GM19035 (cell line): ENCODE measurements around the gene TTC7B.

ENCODE experiments used
- ATAC-seq: cut with Tn5 transposase; IDR thresholded peaks from one replicate; pipeline ENCODE4 v1.9.1; 2021; ENCODE audit not compliant: unreplicated experiment

The TTC7B gene

DNA sequence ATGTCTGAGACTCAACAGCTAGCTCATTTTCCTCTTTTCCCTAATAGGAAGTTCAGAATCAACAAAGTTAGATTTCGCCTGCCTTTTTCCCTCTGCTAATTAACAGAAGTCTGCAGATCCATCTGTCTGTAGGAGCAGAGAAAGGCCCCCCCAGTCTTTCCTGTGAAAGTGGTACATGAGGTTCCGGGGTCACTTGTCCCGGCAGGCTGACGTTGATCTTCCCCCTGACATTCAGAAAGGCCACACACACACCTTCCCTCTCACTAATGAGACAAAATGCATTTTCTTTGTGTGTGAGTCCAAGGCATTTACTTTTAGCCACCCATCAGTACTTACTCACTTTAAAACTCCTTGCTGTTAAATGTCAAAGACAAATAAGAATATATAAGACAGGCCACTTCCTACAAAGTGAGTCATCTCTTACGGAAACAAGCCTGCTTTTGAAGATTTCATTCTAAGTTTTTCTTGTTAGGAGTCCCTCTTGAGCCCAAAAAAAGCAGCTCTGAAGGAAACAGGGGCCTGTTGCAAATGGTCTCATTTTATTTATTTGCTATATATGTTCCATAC is 138.7 kb downstream of the TTC7B start:
- ATAC-seq: no peak

DNA sequence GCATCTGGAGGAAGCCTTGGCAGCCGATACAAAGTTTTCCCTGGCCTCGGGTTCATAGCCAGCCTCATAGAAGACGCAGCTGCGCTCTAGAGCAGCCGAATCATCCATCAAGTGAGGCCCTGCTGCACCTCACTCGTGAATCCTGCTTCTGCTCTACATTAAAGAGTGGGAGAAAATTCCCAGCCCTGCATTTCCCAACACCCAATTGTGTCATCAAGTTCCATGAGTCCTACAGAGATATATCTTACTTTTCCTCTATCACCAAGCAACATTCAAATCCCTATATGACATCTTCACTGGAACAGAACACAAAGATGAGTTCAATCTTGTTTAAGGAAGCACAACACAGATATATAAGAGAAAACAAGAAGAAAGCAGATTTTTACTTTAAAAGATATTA is 139.3 kb downstream of the TTC7B start:
- no peak for ATAC-seq

DNA sequence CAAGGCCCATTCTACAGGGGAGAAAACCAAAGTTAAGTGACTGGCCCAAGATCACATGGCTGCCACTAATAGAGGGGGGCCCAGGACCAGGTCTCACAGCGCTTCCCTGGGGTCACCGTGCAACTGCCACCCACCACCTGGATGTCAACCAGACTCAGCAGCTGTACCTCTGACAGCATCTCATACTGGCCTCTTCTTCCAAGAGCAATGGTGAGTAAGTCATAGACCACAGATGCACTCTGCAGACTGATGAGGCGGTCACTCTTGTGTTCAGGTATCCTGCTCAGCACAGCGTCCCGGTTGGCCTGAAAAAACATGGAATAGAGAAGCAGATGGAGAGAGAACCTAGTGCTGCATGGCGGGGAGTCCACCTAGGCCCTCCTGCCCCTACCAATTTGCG is 139.9 kb downstream of the TTC7B start:
- ATAC-seq: no peak

DNA sequence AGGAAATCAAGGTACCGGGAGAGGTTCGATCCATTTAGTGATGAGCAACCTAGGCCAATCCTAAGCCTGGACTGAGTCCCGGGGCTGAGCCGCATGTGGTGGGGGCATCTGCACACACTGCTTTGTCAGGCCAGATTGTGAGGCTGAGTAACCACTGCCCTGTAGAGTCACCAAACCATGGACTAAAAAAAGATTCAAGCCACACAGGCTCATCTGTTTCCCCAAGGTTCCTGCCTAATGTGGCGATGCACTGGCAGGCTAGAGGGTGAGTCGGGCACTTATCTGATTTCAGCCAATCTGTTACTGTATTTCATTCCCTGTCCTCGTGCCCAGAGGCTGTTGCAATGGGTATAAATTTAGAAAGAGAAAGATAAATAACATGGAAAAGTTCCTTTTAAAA is 140.8 kb downstream of the TTC7B start:
- ATAC-seq: no peak

DNA sequence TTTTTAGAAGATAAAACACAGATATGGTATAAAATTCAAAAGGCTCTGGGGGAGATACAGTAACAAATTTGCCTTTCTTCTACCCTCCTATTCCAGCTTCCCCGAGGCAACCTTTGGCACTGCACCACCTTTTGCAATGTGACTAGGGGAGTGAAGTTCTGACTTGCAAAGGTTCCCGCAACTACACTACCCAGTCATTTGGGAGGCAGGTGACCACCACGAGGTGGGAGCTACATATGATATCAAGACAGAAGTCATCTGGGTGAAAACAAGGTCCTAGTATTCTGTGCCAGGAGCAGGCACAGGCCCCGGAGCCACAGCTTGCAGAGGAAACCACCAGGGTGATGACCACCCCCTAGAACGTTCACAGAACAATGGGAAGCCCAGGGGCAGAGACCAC is 141.5 kb downstream of the TTC7B start:
- ATAC-seq: no peak

DNA sequence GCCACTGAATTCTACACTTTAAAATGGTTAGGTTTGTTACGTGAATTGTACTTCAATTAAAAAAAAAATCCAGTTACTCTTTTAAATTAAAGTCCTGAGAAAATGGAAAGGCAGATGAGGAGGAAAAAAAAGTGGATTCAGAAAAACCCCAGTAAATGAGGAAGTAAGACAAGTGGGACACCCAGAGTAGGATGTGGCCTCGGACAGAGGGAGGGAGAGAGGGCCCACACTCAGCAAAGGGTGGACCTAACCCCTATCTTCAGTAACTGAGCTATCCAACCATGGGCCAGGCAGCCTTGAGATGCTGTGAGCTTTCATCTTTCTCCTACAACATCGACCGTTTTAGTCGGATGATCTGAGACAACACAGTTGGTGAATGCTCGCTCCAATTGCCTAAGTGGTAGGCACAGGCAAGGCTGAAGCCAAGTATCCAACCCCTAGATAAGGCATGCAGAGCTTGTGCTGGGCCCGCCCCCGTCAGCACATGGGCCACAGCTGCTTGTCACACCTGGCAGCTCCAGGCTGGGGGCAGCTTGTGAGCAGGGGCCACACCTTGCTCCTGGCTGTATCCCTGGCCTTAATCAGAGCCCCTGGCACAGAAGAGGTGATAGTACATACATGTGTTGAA is 142.1 kb downstream of the TTC7B start:
- no peak for ATAC-seq

DNA sequence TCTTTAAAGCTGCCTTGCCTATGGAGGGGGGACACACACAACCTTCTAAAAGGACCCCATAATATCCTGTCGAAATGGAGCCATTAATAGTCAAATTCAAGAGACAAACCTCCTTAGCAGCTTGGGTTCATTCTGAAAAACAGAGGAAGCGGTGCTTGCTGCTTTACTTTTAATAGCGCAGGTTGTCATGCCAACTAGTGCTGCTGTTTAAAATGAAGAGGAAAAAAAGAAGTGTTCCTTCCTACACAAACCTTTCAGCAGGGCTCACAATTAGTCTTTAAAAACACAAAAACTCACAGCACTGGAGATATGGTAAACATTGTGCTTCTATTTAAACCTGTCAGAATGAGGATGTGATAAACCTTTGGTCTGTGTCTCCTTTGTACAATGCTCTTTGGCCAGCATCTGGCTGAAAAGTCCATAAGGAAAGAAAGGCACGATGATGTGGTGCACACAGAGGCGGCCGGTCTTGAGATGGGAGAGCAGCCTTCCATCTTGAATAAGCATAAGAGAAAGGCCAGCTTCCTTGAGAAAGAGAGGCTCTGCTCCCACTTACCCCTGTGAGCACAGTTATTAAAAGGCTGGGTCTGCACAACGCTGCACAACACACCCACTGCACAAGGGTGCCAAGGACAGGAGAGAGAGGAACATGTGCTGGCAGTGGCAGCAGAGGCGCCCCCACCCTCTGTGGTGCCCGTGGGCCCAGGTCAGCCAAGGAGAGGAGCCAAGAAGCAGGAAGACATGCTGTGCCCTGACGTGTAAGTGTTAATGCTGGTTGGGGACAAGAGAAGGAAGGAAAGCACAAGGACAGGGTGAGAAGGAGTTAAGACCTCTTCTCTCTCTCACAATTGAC is 144.6 kb downstream of the TTC7B start:
- no peak for ATAC-seq

DNA sequence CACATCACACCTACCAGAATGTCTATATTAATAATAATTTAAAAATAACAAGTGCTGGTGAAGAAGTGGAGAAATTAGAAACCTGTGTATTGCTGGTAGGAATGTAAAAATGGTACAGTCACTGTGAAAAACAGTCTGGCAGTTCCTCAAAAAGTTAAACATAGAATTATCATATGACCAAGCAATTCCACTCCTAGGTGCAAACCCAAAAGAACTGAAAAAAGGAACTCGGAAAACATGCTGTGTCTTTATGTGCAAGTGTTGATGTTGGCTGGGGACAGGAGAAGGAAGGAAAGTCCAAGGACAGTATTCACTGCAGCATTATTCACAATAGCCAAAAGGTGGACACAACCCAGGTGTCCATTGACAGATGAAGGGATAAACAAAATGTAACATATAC is 146.5 kb downstream of the TTC7B start:
- ATAC-seq: no peak

DNA sequence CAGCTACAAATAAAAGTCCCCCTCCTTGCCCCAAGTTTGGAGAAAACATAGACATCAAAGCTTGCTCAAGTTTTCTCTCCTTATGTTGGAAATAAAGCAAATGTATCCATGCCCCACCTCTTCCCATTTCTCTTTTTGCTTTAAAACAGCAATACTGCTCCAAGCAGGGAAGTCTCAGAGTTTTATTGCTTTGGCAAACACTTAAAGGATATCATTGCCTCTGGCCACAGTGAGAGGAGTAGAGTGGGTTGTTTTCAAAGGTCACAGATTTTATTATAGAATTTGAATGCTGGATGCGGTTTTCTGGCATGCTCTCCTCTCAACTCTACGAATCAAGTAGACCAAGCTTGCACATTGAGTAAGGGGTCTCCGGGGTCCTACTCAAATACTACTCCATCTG is 149.7 kb downstream of the TTC7B start:
- ATAC-seq: no peak

DNA sequence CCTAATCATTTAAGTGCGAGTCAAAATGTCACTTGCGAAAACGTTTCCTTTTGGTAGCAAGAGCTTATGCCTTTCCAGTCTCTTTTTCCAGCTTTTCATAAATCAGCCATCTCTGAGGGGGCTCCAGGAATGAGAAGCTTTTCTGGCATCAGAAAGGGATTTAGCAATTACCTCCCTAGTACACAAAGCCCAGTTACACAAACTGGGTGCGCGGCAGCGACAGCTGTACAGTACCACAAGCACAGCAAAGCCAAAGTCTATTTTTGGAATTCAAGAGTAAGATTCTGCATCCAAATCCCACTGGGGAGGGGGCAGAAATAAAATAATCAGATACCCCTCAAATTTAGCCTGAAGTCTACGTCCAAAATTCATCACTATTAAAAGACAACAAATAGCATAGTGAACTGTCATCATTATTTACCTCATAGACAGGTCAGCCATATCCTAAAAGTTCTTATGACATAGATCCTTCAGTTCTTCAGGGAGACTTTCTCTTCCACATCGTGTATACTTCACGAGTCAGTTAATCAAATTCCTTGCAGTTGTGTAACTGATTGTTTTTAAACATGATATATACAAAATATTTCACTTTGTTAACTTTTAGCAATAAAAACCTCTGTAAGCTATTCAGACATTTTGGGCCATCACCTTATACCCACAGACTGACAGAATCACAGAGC is 150.8 kb downstream of the TTC7B start:
- no peak for ATAC-seq

GRCh38 chr14:90664911-90665310 is 151.3 kb downstream of the TTC7B start:
- no peak for ATAC-seq

- ATAC-seq: no peak
Observed at GRCh38 chr14:90663680-90664079, 152.6 kb downstream of the TTC7B start.

DNA sequence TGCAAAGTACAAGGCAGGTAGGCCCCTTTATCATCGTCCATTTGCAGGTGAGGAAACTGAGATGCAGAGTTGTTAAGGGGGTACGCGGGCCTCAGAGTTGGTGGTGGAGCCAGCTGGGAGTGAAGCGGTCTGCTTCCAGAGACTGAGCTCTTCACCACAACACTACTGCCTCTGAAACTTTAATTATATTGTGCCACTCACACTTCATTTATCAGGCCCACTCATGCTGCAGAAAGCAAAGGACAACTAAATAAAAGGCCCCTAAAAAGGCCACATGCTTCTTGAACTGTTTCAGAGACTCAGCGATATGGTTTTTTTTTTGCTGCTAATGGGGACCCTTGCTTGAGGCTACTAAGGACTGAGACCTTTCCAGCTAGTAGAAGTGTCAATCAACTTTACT is 153.1 kb downstream of the TTC7B start:
- no peak for ATAC-seq

GRCh38 chr14:90661866-90662265 is 154.4 kb downstream of the TTC7B start:
- ATAC-seq: no peak

- ATAC-seq: no peak
Observed at GRCh38 chr14:90660865-90661570, 155.2 kb downstream of the TTC7B start.

GRCh38 chr14:90659156-90659555 is 157.1 kb downstream of the TTC7B start:
- no peak for ATAC-seq

DNA sequence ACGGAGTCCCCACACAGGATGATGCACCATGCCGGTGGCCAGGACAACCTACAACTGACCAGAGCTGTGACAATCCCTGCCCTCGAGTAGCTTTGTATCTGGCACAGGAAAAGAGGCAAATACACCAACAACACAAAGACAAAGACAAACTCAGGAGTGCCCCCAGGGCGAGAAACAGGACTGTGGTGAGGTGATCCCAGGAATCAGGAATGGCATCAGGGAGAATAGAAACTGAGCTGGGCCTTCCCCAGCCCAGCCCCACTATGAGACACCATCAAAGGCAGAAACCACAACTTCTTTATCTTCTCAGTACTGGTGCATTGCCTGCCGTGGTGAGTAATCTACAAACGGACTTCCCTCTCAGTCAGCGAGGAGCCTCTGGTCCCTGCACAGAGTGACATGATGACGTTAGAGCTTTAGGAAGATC is 157.7 kb downstream of the TTC7B start:
- no peak for ATAC-seq

DNA sequence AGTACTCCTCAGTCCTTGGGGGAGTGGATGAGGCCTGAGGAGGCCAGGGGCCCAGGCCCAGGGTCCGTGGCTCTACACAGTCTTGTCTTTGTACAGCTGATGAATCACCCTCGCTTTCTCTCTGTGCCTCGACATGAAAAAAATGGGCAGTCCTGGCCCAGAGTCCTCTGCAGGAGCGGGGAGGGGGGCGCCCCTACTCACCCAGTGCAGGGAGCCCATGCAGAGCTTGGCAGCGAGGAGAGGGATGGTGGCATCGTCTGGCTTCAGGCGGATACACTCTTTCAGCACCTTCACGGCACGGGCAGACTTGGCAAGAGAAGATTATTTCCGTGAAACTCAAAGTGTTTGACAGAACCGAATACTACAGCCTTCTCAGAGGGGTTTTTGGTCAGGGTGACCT is 159.3 kb downstream of the TTC7B start:
- no peak for ATAC-seq

GRCh38 chr14:90655829-90656228 is 160.4 kb downstream of the TTC7B start:
- no peak for ATAC-seq

GRCh38 chr14:90654831-90655276 is 161.4 kb downstream of the TTC7B start:
- no peak for ATAC-seq

DNA sequence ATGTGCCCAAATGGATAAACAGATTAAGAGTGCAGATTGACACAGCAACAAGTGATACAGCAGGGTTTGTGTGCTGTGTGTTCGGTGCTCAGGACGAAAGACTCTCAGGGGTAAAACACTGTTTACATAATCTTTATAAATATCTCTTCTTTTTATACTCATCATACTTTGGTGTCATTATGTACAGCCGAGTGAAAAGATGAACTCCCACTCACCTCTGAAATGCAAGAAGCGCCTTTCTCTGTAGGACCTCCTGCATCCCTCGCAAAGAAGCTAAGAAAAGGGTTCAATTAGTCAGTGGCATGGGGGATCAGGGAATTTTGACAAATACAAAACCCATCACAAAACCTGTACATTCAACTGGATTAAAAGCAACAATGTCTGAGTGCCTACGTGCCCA is 163.6 kb downstream of the TTC7B start:
- no peak for ATAC-seq
